GM04503 (cell line): ENCODE measurements around the gene CASP6.
"Not testable (repeated sequence)": the region's sequence is repeated elsewhere in the genome, so short reads cannot be mapped to it uniquely, and the experiment has no call there.

ENCODE experiments used
- DNase-seq: peaks from one replicate; pipeline ENCODE4 v3.0.0-alpha.2; 2012; ENCODE audit warnings: low read depth

Gene CASP6

DNA sequence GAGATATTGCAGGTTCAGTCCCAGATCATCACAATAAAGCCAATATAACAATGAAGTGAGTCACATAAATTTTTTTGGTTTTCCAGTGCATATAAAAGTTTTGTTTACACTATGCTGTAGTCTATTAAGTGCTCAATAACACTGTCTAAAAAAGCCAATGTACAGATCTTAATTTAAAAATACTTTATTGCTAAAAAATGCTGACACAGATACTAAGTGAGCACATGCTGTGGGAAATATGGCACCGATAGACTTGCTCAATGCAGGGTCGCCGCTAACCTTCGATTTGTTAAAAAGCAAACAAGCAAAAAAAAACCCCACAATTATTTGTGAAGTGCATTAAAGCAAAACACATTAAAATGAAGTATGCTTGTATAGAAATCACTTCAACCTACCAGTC is 16.4 kb upstream of the CASP6 start:
- no peak for DNase-seq

DNA sequence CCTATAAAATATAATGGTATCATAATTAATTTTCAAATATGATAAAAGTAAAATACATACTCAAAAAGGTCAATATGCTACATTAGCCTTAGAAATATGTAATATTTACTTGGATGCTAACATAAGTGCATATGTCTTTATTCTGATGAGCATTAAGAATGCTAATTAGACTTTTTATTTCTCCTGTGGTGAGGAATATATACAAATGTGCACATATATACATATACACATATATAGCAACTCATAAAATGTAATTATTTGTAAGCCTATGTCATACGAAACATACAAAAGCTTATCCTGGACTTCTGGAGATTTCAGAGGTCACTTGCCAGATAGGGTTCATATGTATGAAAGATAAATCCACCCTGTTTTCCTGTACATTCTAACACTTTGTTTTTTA is 15.5 kb upstream of the CASP6 start:
- DNase-seq = no peak

DNA sequence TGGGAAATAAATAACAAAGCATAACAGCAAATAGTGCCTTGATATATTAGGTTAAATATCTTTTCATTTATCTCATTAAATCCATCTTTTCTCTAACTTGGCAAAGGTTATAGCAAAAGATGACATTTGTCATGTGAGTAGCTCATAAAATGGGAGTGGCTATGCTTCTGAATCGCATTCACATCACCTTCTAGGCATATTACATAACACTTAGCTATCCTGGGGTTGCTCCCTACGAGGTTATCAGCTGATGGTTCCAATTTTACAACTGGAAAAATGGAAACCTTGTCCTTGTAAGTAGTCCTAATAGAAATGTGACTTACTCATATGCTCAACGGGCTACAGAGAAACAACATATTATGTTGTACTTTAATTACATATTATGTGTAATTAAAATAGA is 10.3 kb upstream of the CASP6 start:
- DNase-seq = no peak

DNA sequence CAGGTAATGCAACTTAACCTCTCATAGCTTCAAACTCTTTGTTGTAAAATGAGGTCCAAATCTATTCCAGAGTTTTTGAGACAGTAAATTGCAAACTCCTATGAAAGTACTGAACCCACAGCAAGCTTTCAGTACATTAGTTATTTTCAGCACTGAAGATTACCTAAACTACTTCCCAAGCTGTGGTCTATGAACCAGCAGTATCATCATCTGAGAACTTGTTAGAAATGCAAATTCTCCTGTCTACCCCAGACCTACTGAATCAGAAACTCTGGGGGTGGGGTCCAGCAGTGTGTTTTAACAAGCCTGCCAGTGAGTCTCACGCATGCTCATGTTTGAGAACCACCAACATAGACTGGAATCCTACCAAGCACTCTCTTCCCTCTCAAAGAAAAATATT is 5.7 kb upstream of the CASP6 start:
- DNase-seq = no peak

DNA sequence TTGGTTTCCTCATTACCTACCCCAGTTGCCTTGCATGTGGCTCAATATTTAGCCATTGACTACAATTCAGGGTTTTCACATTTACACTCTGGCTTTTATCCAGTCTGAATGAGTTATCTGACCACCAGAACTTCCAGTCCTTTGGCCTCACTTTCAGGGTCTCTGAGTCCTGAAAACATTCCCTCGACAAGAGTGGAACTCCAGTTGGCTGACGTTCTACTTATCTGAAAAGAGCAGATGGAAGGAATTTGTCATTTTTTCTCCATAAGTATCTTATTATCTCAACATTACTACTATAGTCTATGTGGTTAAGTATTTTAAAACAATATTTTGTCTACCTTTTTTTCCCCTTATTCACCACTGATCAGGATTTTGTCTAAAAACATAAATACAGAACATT is 5.2 kb upstream of the CASP6 start:
- no peak for DNase-seq

DNA sequence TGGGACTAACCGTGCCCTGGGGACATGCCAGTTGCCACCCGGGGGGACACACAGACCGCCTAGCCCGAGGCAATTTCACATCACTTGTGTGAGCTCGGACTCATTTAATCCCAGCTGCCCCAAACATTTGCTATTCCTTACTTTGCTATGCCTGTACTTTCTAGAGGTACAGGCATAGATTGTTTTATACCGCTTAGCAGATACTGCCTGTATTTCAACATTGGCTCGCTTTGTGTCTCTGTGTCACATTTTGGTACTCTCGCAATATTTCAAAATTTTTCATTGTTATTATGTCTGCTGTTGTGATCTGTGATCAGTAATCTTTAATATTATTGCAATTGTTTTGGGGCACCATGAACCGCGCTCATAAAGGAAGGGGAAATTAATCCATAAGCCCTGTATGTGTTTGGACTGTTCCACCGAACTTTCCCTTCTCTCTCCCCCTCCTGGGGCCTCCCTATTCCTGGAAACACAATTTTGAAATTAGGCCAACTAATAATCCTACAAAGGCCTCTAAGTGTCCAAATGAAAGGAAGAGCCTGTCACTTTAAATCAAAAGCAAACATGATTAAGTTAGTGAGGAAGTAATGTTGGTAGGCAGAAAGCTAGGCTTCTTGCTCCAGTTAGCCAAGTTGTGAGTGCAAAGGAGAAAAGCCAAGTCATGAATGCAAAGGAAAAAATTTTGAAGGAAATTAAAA is 568 bp upstream of the CASP6 start:
- DNase-seq = no peak

DNA sequence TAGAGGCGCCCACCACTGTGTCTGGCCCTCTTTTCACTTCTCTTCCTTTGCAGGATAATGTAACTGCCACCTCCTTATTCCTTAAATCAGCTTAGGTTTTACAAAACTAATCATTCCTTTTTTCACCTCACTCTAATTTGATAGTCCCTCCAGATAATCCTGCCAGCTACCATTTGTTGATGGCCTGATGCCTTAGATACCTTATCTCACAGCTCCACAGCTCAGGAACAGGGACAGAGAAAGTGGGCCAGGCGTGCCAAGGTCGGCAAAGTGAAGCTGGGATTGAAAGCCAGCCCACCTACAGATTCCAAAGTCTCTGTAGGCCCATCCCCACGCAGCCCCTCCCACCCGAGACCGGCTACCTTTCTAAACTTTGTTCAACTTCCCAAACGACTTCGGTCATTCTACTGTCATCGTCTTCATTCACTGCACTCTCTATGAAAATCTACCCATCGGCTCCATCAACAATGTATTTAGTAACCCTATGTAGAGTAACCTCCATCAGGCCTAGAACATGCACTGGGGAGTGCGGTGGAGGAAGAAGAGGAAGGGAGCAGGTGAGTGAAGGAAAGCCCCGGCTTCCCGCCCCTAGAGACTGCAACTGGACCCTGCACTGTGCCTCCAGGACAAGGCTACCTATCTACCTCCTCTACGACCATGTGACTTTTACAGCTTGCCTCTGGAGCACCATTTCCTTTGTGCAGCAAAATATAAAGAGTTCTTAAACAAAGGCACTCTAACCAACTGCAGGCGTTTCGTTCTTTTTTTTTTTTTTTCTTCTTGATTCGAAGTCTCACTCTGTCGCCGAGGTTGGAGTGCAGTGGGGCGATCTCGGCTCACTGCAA is 1.5 kb downstream of the CASP6 start:
- no peak for DNase-seq

DNA sequence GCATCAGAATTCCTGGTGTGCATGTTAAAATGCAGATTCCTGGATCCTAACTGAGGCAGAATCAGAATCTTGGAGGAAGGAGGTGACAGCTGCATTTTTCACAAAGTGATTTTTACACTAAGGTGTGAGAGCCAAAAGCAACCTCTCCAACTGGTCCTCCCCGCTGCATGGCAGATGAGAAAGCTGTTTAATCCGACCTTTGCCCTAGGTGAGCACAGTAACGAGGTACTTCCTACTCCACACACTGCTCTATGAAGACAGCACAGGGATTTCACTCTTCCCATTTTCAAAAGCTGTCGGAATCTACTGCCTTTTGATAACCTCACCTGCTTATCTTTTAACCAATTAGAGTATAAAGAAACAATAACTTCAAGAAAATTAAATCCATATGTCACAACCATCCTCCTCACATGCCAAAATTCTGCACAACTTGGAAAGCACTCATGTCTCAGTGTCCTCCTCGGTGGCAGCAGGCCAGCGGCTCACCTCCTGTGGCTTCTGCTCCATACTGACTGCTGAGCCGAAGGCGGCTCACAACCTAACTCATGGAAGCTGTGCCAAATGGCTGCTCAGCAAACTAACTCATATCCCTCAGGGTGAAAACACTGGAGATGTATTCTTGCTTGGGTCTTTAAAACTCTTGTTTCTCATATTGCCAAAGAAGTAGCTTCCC is 3.6 kb downstream of the CASP6 start:
- DNase-seq = no peak

DNA sequence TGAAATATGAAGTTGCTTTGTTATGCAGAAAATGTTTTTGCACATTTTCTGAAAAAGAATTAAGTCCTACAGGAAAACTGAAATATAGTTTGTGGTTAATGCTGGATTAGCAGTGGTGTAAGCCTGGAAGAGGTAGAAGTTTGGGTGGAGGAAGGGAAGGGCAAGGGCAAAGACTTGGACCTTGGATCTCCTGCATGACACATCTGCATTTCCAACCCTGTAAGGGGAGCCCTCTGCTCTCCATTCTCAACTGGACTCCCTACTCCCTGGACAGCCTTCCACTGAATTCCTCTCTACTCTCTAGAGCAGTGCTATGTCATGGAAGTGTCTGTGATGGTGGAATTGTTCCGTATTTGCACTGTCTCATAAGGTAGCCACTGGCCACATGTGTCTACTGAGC is 4.6 kb downstream of the CASP6 start:
- DNase-seq = no peak

DNA sequence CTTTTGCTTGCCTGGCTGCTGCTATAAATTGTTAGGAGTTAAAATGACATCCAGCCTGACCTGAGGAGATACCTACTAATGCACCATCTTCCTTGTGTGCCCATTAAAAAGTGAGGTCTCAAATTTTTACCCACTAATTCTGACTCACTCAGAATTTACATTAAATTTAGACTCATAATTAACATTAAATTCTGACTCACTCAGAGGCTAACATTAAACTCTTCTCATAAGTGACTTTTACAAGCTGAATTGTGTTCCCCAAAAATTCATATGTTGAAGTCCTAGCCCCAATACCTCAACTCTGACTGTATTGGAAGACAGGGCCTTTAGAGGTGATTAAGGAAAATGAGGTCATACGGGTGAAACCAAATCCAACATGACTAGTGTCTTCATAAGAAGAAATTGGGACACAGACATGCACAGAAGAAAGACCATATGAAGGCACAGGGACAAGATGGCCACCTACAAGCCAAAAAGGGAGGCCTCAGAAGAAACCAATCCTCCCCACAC is 11.8 kb downstream of the CASP6 start:
- no peak for DNase-seq

DNA sequence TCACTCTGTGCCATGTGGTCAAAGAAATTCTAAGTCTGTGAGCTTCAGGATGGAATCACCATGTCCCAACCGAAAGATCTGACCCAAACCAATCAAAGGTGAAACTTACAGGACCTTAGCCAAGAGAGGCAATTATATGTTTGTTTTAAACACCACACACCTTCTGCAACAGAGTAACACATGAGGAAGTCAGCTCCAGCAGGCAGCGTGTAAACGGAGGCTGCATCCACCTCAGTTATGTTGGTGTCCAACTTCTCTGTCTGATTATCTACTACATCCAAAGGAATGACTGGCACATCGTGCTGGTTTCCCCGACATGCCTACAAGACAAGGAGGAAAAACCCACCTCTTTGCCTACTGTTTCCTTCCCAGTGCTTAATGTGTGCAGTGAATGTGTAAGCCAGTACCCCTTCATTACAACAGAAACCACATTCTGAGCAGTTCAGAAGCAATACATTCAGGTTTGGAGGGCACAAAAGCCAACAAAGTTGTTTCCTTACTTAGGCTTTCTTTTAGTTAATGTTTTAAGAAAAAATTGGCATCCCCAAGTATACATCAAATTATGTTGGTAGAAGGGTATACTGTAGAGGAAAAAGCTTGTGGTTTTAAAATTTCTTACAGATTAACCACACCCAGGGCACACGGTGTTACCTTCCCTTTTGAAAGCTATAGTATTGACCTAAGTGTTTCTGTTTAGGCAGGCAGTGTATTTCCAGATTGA is 12.4 kb downstream of the CASP6 start:
- no peak for DNase-seq

DNA sequence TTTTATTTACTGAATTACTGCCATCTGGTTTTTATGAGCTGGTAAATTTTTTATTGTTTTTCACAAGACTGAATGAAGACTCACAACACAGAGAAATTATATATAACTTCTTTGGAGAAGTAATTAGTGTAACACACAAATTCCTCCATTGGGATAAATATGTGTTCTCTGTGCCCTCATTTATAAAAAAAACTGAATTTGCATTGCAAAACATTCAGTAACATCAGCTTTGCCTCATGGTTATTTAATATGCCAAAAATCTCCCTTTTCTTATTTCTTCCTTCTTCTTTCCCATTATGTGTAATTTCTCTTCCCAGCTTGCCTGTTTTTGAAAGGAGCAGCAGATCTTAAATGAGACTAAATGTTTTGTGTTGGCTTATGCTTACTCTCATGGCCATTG is 18.5 kb downstream of the CASP6 start:
- no peak for DNase-seq

DNA sequence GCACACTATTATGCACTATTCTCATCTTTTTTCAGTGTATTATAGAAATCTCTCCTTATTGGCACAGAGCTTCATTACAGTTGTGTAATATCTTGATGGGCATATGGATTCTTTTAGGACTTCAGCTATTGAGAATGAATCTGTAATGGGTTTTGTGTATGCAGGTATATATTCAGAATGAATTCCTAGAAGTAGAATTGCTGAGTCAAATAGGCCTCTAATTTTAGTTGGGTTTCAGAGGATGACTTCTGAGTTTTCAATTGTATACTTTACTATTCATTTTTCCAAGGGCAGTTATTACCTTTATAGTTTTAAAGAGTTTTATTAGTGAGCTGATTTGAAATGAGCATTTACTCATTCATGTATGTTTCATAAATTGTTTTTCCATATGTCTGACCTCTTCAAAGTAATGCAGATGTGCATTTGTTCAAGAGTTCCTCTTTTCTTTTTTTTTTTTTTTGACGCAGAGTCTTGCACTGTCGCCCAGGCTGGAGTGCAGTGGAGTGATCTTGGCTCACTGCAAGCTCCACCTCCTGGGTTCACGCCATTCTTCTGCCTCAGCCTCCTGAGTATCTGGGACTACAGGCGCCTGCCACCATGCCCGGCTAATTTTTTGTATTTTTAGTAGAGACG is 19.5 kb downstream of the CASP6 start:
- DNase-seq = no peak

DNA sequence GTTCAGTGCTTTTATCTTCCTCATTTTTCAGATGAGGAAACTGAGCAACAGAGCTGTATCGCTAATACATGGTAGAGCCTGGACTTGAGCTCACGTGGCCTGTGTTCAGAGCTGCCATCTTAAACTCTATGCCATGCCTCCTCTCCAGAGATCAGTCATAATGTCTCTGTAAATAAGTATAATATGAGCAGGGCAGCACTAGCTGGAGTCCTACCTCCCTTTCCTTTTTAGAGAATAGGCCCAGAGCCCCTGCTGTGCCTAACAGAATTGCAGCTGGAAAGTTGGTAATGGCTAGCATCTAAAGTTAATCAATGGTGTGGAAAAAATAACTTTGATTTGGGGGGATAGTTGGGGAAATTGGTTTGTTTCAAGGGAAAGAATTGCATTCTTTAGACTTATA is 20.4 kb downstream of the CASP6 start:
- no peak for DNase-seq

DNA sequence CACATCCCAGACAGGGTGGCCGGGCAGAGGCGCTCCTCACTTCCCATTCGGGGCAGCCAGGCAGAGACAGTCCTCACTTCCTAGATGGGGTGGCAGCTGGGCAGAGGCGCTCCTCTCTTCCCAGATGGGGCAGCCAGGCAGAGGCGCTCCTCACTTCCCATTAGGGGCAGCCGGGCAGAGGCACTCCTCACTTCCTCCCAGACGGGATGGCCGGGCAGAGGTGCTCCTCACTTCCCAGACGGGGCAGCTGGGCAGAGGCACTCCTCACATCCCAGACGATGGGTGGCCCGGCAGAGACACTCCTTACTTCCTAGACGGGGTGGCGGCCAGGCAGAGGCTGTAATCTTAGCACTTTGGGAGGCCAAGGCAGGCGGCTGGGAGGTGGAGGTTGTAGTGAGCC is 24.3 kb downstream of the CASP6 start:
- DNase-seq = not testable (repeated sequence)

DNA sequence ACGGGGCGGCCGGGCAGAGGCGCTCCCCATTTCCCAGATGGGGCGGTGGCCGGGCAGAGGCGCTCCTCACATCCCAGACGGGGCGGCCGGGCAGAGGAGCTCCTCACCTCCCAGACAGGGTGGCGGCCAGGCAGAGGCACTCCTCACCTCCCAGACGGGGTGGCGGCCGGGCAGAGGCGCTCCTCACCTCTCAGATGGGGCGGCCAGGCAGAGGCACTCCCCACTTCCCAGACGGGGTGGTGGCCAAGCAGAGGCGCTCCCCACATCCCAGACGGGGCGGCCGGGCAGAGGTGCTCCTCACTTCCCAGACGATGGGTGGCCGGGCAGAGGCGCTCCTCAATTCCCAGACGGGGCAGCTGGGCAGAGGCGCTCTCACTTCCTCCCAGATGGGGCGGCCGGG is 24.8 kb downstream of the CASP6 start:
- DNase-seq = not testable (repeated sequence)

DNA sequence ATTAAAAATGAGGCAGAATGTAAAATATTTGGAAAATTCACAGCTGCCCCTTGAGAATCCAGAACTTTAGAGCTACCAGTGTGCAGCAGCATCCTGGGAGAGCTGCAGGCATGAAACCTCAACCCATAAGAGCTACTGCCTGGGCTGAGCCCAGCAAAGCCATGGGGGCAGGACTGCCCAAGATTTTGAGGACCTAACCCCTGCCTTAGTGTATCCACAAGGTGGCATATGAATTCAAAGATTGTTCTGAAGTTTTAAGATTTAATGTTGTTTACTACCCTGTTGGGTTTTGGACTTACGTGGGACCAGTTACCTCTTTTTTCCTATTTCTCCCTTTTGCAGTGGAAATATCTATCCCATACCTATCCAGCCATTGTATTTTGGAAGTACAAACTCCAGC is 26.4 kb downstream of the CASP6 start:
- DNase-seq = no peak

DNA sequence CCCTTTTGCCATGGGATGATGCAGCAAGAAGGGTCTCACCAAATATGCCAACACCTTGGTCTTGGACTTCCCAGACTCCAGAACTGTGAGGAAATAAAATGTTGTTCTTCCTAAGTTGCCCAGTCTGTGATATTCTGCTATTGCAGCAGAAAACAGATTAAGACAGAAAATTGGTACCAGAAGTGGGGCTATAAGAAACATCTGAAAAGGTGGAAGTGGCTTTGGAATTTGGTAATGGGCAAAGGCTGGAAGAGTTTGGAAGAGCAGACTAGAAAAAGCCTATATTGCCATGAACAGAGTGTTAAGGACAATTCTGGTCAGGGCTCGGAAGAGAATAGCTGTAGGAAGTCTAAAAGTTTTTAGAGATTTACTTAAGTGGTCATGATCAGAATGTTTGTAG is 27.4 kb downstream of the CASP6 start:
- no peak for DNase-seq

DNA sequence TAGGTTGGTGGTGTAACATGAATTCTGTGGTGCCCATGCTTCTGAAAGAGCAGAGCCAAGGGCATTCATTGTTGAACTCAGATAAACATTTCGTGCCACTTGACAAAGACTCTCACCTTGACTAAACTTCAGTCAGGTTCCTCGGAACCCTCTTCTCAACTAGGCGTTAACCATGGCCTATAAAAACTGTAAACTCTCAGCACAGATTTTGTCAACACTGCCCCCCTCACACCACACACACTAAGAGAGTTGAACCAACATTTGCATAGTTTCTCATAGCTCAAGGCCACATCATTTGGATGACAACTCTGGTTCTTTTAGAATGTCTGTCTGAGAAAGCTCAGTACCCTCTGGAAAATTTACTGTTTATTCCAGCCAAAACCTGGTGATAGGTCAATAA is 28.1 kb downstream of the CASP6 start:
- DNase-seq = no peak

DNA sequence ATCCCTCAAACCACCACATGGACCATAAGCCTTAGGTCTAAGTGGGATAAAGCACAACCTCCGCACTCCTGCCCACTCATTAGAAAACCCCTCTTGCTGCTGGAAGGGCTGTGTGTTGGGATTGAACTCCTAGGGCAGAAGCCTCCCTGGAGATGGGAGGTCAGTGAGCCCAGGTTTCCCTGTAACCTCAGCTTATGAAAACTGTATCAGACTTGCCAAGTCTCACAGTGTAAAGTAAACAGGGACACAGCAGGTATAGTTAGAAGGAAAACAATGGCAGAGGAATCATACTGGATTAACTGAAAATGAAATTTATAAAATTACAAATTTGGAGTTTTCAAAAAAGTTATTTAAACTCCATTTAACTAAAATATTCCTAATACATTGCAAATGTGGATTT is 29.9 kb downstream of the CASP6 start:
- no peak for DNase-seq

DNA sequence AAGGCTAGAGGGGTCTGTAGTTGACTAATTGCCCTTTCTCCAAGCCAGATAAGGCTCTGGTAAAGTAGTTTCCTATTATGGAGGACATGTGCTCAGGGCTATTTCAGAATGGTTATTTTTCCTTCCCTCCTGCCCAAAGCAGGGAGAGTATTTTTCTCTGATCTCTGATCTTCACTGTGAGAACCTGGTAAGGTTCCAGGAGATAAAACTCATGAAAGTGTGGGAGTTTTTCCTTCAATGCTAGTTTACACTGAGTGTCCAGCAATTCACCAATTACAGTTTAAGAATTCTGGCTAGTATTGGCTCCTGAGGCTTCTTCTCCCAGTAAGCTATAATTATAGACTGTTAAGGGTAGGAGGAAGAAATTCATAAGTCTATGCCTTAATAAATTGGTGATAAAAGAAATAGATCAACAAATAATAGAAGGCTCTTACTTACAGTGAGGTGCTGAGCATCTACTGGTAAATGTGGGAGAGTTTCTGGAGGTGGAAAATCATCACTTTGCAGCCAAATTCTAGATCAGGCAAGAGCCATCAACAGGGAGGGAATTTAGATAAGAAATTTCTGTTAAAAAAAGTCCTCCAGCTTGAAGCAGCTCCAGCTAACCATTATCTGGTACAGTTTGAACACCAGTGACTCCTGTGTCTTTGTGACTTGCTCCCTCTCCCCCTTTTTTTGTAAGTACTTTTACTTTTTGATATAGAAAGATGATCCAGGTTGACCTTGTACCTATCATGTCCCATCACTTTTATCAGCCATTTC is 30.9 kb downstream of the CASP6 start:
- no peak for DNase-seq
